WERI-Rb-1 (cell line): Measurements from ENCODE around the gene GHRL.

Experiments
- DNase-seq: peaks from one replicate; pipeline ENCODE4 v3.0.0-alpha.2; 2020
- H3K27ac ChIP-seq: fragments of 250-450 bp; sonication (Bioruptor Pico); 2 replicates; pipeline ENCODE4 v1.5.1; 2020; ENCODE audit warnings: mild to moderate bottlenecking, moderate library complexity
- H3K27me3 ChIP-seq: fragments of 250-450 bp; sonication (Bioruptor Pico); 2 replicates; pipeline ENCODE4 v1.5.1; 2021; ENCODE audit warnings: mild to moderate bottlenecking, low read depth, moderate library complexity; ENCODE audit not compliant: insufficient read depth, severe bottlenecking
- H3K36me3 ChIP-seq: fragments of 250-450 bp; sonication (Bioruptor Pico); 2 replicates; pipeline ENCODE4 v1.5.1; 2020; ENCODE audit warnings: mild to moderate bottlenecking, moderate library complexity
- H3K4me3 ChIP-seq: 2 replicates; pipeline ENCODE4 v1.5.1; 2011; ENCODE audit warnings: low read depth, mild to moderate bottlenecking, control low read depth, low read length
- H3K9me3 ChIP-seq: fragments of 250-450 bp; sonication (Bioruptor Pico); 2 replicates; pipeline ENCODE4 v1.5.1; 2021; ENCODE audit warnings: mild to moderate bottlenecking, moderate library complexity; ENCODE audit not compliant: severe bottlenecking
- TF ChIP-seq, protein P1 (sequence below): IDR thresholded peaks from 2 replicates; pipeline ENCODE4 v1.5.1; 2011; ENCODE audit warnings: low read depth, mild to moderate bottlenecking, control low read depth, inconsistent platforms, low read length

GHRL gene

DNA sequence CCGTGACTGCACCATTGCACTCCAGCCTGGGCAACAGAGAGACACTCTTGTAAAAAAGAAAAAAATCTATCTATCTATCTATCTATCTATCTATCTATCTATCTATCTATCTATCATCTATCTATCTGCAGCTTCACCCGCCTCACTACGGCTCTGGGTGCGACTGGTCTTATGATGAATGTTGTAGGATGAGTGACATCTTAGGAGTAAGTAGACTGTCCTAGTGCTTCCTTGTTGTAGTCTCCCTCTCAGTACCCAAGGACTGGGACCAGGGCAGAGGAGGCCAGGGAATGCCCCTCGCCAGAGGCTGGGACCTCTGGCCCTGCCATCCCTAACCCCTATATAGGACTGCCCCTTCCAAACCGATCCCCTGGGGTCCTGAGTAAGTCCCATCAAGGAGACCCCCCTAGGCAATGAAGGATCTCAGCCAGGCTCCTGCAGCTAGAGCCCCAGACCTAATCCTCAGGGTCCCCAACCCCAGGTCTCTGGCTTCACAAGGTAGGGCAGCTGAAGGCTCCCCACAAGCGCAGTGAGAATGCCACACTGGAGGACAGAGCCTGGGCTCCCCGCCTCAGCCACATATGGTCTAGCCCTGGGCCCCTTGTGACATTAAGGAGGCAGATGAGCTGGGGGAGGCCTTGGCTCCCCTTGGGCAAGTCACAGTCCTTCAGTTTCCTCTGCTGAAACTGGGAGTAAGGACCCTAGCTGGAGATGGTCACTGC is 29.0 kb upstream of the GHRL start:
- Histone ChIP-seq H3K4me3 (no peak overlapping the region), H3K27me3 (no peaks in the 10 kb centered on the region), H3K36me3 (peaks cover 23% of the 10 kb centered on the region), H3K9me3 (no peaks in the 10 kb centered on the region), H3K27ac (no peak overlapping the region)
- no peak for DNase-seq
- TF ChIP-seq, protein P1, sequence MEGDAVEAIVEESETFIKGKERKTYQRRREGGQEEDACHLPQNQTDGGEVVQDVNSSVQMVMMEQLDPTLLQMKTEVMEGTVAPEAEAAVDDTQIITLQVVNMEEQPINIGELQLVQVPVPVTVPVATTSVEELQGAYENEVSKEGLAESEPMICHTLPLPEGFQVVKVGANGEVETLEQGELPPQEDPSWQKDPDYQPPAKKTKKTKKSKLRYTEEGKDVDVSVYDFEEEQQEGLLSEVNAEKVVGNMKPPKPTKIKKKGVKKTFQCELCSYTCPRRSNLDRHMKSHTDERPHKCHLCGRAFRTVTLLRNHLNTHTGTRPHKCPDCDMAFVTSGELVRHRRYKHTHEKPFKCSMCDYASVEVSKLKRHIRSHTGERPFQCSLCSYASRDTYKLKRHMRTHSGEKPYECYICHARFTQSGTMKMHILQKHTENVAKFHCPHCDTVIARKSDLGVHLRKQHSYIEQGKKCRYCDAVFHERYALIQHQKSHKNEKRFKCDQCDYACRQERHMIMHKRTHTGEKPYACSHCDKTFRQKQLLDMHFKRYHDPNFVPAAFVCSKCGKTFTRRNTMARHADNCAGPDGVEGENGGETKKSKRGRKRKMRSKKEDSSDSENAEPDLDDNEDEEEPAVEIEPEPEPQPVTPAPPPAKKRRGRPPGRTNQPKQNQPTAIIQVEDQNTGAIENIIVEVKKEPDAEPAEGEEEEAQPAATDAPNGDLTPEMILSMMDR = no peak

DNA sequence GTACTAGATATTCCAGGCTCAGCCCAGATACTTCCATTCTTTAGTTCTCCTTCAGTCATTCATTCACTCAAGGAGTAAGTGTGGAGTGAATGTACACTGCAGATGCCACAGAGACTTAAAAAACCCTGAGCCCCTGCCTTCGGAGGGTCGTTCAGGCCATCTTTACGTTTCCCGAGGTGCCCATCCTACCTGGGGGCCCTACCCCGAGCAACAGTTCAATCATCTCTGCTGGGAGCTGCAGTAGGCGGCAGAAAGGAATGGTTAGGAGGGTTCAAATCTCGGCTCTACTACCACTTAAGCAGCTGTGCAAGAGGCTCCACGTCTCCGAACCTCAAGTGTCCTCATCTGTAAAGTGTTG is 27.6 kb upstream of the GHRL start:
- H3K4me3 ChIP-seq = peak overlapping the region; percentile 73
- no peaks in the 10 kb centered on the region for H3K9me3 ChIP-seq
- H3K27me3 ChIP-seq = no peaks in the 10 kb centered on the region
- peak overlapping the region; percentile 75 for H3K27ac ChIP-seq
- DNase-seq = no peak
- TF ChIP-seq, protein P1 = no peak
- H3K36me3 ChIP-seq = peaks cover 35% of the 10 kb centered on the region

DNA sequence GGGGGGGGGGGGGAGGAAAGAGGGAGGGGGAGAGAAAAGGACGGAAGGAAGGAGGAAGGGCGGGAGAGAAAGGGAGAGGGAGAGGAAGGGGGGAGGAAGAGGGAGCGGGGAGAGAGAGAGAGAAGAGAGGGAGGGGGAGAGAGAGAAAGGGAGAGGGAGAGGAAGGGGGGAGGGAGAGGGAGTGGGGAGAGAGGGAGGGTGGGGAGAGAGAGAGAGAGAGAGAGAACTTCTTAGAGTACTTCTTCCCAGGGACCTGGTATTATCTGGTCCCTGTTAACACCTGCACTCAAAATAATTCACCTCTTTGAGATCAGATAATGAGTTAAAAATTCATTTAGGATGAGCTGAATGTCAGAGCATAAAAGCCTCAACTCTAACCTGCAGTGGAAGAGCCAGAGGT is 27.1 kb upstream of the GHRL start:
- TF ChIP-seq, protein P1 = no peak
- Histone ChIP-seq H3K27me3 (no peaks in the 10 kb centered on the region), H3K4me3 (peak overlapping the region; percentile 73), H3K27ac (no peak overlapping the region), H3K9me3 (no peaks in the 10 kb centered on the region), H3K36me3 (peaks cover 39% of the 10 kb centered on the region)
- DNase-seq = no peak

DNA sequence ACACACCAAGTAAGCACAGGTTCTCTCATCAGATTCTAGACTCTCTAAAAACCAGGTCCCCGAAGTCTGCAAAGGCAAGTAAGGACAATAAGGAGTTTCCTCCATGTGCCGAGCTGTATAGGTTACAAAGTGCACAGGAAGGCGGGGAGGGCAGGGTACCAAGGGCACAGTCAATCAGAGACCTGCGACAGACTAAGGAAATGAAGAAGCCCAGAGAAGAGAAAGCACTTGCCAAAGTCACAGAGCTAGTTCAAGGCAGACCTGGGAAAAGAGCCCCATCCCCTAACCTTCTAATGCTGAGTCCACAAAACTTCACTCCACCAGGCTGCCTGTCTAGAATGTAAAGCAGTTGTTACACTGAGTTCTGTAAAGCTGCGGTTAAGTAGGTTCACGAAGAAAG is 26.5 kb upstream of the GHRL start:
- Histone ChIP-seq H3K36me3 (peaks cover 44% of the 10 kb centered on the region), H3K27me3 (no peaks in the 10 kb centered on the region), H3K9me3 (no peaks in the 10 kb centered on the region), H3K4me3 (no peak overlapping the region), H3K27ac (no peak overlapping the region)
- DNase-seq = no peak
- TF ChIP-seq, protein P1 = no peak

DNA sequence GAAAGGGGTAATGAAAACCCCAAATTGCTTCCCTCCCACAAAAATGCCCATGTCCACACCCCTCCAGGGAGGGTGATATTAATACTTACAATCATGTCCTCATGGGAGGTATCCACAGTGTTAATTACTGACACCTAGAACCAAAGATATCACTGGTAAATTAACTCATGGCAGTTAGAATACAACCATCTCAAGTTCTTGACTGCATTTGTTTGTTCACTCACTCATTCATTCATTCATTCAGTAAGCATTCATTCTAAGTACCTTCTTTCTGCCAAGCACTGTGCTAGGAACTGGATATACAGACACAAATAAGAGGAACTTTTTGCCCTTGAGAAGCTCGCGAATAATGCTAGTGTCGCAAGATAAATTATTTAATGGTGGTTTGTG is 25.2 kb upstream of the GHRL start:
- TF ChIP-seq, protein P1 = no peak
- no peaks in the 10 kb centered on the region for H3K27me3 ChIP-seq
- H3K4me3 ChIP-seq = no peak overlapping the region
- H3K9me3 ChIP-seq = no peaks in the 10 kb centered on the region
- H3K27ac ChIP-seq = no peak overlapping the region
- DNase-seq = no peak
- peaks cover 57% of the 10 kb centered on the region for H3K36me3 ChIP-seq
